Epithelial cell of proximal tubule (primary cell): ENCODE measurements around the gene CCL27. TPM values are rescaled to one million over a fixed set of nuclear protein-coding genes. Genes with fewer than 3 reads are reported as not detected.

ENCODE experiments used
- DNase-seq: peaks from one replicate; pipeline ENCODE4 v3.0.0-alpha.2; 2011; ENCODE audit warnings: low read depth
- H3K4me3 ChIP-seq: 2 replicates; pipeline ENCODE4 v1.5.1; 2011; ENCODE audit warnings: low read depth, mild to moderate bottlenecking, low read length
- CTCF ChIP-seq: conservative IDR thresholded peaks from 2 replicates; pipeline ENCODE4 v1.5.1; 2012; ENCODE audit warnings: low read depth, mild to moderate bottlenecking, low read length
- total RNA-seq: library from RNA; depleted of rRNA; stranded (reverse); fragments of >200 nt; gene quantifications from 2 replicates; pipeline ENCODE4 v1.2.3, GENCODE V29; 2015

The CCL27 gene
- total RNA-seq, 1 donor from 2014 or later: not detected

- DNase-seq: no peak
- H3K4me3 ChIP-seq: peak within 1 kb of the TSS; percentile 62
- TF ChIP-seq CTCF: no peak
These were observed 10.4 kb downstream of the CCL27 start, which contains the start of gene IL11RA for GRCh38 chr9:34651876-34652601. Gene IL11RA (plus strand): TSS chr9:34652185. CDS start chr9:34655218, 3,033 bp downstream.

GRCh38 chr9:34651321-34651720 lies 11.1 kb downstream of the CCL27 start:
- no peak for TF ChIP-seq CTCF
- peak overlapping the region; percentile 62 for H3K4me3 ChIP-seq
- no peak for DNase-seq

- no peak for TF ChIP-seq CTCF
- no peak for DNase-seq
- H3K4me3 ChIP-seq: no peak overlapping the region
These were observed 11.6 kb downstream of the CCL27 start for GRCh38 chr9:34650816-34651215.

GRCh38 chr9:34648673-34649072 lies 13.8 kb downstream of the CCL27 start:
- H3K4me3 ChIP-seq: no peak overlapping the region
- no peak for DNase-seq
- TF ChIP-seq CTCF: no peak

GRCh38 chr9:34647651-34648050 lies 14.8 kb downstream of the CCL27 start:
- no peak for DNase-seq
- TF ChIP-seq CTCF: no peak
- H3K4me3 ChIP-seq: peak overlapping the region; percentile 70

- DNase-seq: no peak
- H3K4me3 ChIP-seq: peak overlapping the region; percentile 70
- no peak for TF ChIP-seq CTCF
These were observed 15.4 kb downstream of the CCL27 start for GRCh38 chr9:34647084-34647403.
